Activated T-helper 1 cell treated with anti-CD3 and anti-CD28 coated beads, Interleukin-12 subunit alpha, Interleukin-12 subunit beta, Interleukin-2, Interleukin-4 antibody, amounts not matched to agents 30 ng/mL and 10 ng/mL and 1 ng/mL, durations not matched to agents 14 hours and 24 hours and 36 hours (primary cell): Measurements from ENCODE around the gene QRICH2. TPM values are rescaled to one million over a fixed set of nuclear protein-coding genes. Genes with fewer than 3 reads are reported as not detected.

ENCODE experiments used
- DNase-seq: peaks from one replicate; pipeline ENCODE4 v3.0.0; 2021; ENCODE audit warnings: low spot score
- H3K27ac Mint-ChIP-seq: one replicate; pipeline ENCODE4 v1.8.0; 2021; ENCODE audit warnings: mild to moderate bottlenecking, mixed read lengths
- H3K27me3 Mint-ChIP-seq: one replicate; pipeline ENCODE4 v1.8.0; 2022; ENCODE audit warnings: mild to moderate bottlenecking, moderate library complexity, mixed read lengths; ENCODE audit not compliant: insufficient read depth
- H3K36me3 Mint-ChIP-seq: one replicate; pipeline ENCODE4 v1.8.0; 2021; ENCODE audit warnings: low read depth, mixed read lengths
- H3K4me1 Mint-ChIP-seq: one replicate; pipeline ENCODE4 v1.8.0; 2021; ENCODE audit warnings: low read depth, mixed read lengths
- H3K4me3 Mint-ChIP-seq: one replicate; pipeline ENCODE4 v1.8.0; 2021; ENCODE audit warnings: mild to moderate bottlenecking, moderate library complexity, mixed read lengths
- H3K9me3 Mint-ChIP-seq: one replicate; pipeline ENCODE4 v1.8.0; 2021; ENCODE audit warnings: mixed read lengths
- intact Hi-C: fragments of 100-400 bp; cut with micrococcal nuclease; formaldehyde crosslinking; loops from one replicate; pipeline ENCODE4 v1.15.1; 2024
- total RNA-seq: library from RNA; stranded (reverse); gene quantifications from 2 replicates; pipeline ENCODE4 v1.2.3, GENCODE V29; 2022

Gene QRICH2
- total RNA-seq, 1 donor from 2014 or later = 3.3 TPM

DNA sequence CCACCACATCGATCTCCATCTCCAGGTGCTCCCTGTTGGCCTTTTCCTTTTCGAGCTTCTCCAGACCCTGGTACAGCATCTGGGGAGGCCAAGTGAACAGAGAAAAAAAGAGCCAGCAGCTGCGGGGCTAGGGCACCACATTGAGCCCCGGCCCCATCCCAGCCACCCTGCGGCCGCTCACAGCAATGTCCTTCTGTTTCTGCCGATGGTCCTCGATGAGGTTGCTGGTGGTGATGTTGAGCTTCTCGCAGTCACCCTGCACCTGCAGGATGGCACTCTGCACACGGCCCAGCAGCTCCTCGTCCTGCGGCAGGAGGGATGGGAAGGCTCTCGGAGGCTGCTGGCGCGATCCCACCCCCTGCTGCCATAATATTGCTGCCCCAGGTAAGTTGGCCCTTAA is 27.4 kb downstream of the QRICH2 start:
- no peaks in the 10 kb centered on the region for H3K4me1 Mint-ChIP-seq
- intact Hi-C loops = no loop called here
- H3K36me3 Mint-ChIP-seq = no peaks in the 10 kb centered on the region
- no peak overlapping the region for H3K27ac Mint-ChIP-seq
- no peaks in the 10 kb centered on the region for H3K27me3 Mint-ChIP-seq
- no peaks in the 10 kb centered on the region for H3K9me3 Mint-ChIP-seq
- no peak for DNase-seq
- no peak overlapping the region for H3K4me3 Mint-ChIP-seq

DNA sequence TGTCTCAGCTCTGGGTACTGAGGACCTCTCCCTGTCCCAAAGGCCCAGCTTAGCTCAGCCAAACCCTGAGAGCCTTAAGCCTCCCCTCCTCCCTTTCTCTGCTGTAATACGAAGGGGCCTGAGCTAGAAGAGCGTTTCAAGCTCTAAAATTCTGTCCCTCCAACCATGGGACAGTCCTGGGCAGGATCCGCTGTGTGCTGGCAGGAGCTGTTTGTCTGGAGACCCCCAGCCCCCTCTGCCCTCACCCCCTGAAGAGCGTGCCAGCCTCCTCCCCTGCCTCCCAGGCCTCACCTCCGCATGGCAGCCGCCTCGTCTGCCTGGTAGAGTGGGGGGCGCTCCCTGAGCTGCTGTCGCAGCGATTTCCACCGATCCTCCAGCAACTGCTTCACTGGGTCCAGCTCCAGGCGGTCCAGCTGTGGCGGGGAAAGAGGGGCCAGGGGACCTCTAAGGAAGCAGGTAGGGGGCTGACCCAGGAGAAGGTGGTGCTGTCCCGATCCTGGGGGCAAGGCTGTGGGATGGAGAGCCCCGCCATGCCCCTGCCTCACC is 28.3 kb downstream of the QRICH2 start:
- H3K9me3 Mint-ChIP-seq = no peaks in the 10 kb centered on the region
- no peaks in the 10 kb centered on the region for H3K4me1 Mint-ChIP-seq
- H3K36me3 Mint-ChIP-seq = no peaks in the 10 kb centered on the region
- intact Hi-C loops = loop anchor here (1.0 to 10.0 kb wide), 5 partner anchors 98 to 375 kb away; partner anchors contain the start of genes FOXJ1 and MRPL38
- no peak overlapping the region for H3K4me3 Mint-ChIP-seq
- no peak for DNase-seq
- H3K27me3 Mint-ChIP-seq = no peaks in the 10 kb centered on the region
- H3K27ac Mint-ChIP-seq = no peak overlapping the region

DNA sequence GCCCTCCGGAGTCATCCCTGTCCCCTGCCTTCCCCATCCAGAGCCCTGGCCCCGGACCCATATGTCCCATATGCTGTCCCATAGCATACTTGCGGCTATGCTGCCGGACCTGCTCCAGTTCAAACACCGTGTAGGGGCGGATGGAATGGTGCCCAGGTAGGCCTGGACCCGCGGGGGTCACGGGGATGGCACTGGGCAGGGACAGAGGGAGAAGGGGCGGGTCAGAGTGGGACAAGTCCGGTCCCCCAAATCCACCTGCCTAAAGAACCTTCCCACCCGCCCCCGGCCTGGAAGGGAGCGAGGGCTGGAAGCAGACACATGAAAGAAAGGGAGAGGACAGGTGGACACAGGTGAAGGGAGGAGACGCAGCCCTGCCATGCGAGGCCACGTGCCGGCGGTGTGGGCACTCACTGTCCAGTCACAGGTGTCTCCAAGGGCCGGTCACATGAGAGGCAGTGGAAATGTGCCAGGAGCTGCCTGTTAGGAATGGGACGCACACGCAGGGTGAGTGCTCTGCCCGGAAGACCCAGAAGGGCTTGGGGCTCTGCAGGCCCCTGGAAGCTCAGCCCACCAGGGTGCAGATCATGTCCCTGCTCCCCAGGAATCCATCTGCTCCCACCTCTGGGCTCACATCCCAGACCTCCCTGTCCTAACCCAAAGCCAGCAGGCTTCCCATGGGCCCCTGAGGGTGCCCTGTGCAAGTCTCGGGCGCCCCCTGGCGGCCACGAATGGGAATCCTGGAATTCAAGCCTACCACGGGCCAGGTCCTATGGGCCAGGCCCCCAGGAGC is 28.9 kb downstream of the QRICH2 start:
- H3K4me3 Mint-ChIP-seq = no peak overlapping the region
- H3K4me1 Mint-ChIP-seq = peaks cover under 1% of the 10 kb centered on the region
- H3K27me3 Mint-ChIP-seq = no peaks in the 10 kb centered on the region
- intact Hi-C loops = loop anchor here (1.0 to 10.0 kb wide), 5 partner anchors 97 to 374 kb away; partner anchors contain the start of genes FOXJ1 and MRPL38
- no peak overlapping the region for H3K27ac Mint-ChIP-seq
- DNase-seq = peak; percentile 76
- H3K36me3 Mint-ChIP-seq = no peaks in the 10 kb centered on the region
- H3K9me3 Mint-ChIP-seq = no peaks in the 10 kb centered on the region

DNA sequence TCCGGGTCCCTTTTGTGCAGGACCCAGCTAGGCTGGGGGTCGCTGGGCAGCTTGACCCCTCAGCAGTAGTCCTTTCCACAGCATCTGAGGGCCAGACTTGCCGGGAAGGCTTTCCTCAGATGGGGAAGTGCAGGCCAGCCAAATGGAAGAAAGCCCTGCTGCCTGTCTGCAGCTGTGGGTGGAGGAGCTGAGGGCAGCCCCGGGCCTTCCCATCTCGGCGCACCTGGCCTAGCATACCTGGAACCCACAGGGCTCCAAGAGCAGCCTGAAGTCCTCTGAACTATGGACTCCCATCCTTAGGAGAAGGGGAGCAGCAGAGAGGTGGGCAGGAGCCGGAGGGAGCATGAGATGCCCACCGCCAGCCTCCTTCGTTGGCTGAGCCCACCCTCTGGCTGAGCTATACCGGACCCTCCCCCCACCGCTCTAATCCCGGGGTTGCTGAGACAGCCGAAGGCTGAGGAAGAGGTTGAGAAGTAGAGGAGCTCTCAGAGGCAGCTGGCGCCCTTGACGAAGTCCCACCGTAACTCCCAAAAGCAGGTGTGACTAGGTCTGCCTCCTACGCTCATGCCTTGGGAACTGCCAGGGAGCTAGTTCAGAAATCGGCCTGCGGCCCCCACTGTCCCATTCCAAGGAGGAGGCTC is 29.7 kb downstream of the QRICH2 start:
- no peaks in the 10 kb centered on the region for H3K36me3 Mint-ChIP-seq
- no peak for DNase-seq
- H3K27me3 Mint-ChIP-seq = no peaks in the 10 kb centered on the region
- H3K9me3 Mint-ChIP-seq = no peaks in the 10 kb centered on the region
- peaks cover 8% of the 10 kb centered on the region for H3K4me1 Mint-ChIP-seq
- H3K4me3 Mint-ChIP-seq = no peak overlapping the region
- H3K27ac Mint-ChIP-seq = no peak overlapping the region
- intact Hi-C loops = loop anchor here (10.0 kb wide), 1 partner anchor 374 kb away; the partner anchor contains the start of gene MRPL38

DNA sequence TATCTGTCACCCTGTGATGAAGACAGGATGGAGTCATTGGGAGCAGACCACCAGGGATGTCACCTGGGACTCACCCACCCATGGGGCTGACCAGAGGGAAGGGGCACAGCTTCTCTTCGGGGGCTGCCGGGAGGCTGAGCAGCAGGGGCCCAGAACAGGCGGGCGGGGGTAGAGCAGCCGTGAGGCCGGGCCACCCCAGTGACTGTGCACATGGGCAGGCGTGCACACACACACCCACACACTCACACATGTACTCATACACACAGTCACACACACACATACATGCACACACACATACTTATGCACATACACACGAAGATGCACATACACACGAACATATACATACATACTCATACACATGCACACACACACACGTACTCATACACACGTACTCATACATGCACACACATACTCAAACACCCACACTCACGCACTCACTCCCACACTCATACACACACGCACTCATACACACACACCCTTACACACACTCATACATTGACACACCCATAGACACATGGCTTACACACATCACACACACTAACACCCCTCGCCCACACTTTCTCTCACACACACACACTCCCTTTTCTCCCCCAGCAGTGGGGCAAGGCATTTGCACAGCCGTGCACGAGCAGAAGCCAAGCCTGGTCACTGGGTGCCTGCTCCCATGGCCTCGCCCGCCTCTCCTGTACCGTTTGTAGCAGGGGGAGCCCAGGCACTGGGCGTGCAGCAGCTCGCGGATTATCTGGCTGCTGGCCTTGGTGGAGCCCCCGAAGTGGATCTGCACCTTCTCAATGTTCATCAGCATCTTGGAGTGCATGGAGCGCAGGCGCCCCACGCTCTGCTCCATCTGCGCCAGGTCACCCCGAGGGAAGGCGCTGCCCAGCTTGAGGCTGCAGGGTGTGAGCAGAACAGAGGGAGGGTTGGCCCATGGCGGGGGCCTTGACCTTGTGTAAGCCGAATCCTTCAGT is 30.5 kb downstream of the QRICH2 start:
- Mint-ChIP-seq H3K27ac (peak overlapping the region; percentile 8), H3K4me3 (no peak overlapping the region), H3K27me3 (no peaks in the 10 kb centered on the region), H3K36me3 (no peaks in the 10 kb centered on the region), H3K4me1 (peaks cover 14% of the 10 kb centered on the region), H3K9me3 (no peaks in the 10 kb centered on the region)
- DNase-seq = no peak
- intact Hi-C loops = loop anchor here (10.0 kb wide), 1 partner anchor 373 kb away; the partner anchor contains the start of gene MRPL38

DNA sequence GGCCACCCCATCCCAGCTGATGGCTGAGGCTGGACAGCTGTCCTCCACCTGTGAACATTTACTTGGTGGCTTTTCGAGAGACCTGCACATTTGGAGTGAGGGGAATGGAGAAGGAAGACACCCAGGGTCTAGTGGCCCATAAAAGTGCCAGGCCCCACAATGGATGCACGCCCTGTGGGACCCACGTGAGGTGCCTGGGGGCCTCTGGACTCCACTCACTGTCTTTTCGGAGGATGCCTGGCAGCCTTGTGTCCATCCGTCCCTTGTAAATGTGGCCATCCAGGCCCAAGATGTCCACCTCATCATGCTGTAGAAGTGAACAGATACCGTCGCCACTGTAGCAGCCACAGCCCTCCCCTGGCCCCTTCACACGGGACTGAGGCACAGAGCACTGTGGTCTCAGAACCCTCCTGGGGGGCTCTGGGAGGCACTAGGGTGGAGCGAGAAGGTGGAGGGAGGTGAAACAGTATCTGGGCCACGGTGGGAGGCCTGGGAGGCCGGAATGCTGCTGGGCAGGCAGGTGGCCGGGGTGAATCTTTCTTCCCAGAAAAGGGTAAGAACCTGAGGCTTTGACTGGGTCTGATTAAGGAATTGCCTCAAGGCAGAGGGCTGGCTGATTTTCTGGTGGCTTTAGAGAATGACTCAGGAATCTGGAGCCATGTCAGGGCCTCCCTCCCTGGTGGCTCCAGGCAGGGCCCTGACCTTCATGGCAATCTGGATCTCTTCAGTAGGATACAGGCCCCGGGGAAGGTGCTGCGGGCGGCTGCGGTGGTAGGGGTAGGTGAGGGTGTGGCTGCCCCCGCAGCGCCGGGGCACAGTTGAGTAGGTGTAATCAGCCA is 31.4 kb downstream of the QRICH2 start:
- intact Hi-C loops = loop anchor here (10.0 kb wide), 1 partner anchor 372 kb away; the partner anchor contains the start of gene MRPL38
- no peak for DNase-seq
- Mint-ChIP-seq H3K4me3 (no peak overlapping the region), H3K27me3 (no peaks in the 10 kb centered on the region), H3K27ac (no peak overlapping the region), H3K9me3 (no peaks in the 10 kb centered on the region), H3K36me3 (no peaks in the 10 kb centered on the region), H3K4me1 (peaks cover 14% of the 10 kb centered on the region)

DNA sequence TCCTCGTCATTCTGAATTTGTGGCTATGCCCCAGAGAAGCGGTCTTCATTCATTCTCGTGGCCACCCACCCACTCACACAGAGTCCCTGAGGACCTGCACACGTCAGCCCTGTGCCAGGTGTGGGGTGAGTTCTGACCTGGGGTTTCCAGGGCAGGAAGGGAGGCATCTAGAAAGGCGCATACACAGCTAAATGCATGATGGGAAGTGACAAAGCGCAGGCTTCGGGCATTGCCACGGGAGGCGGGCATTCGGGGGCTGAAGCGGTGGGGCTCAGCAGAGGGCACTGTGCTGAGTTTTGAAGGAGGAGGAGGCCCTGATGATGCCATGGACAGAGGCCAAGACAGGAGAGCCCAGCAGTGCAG is 32.0 kb downstream of the QRICH2 start:
- Mint-ChIP-seq H3K36me3 (peaks cover under 1% of the 10 kb centered on the region), H3K4me1 (peaks cover 19% of the 10 kb centered on the region), H3K27me3 (no peaks in the 10 kb centered on the region), H3K4me3 (no peak overlapping the region), H3K27ac (peak overlapping the region; percentile 55), H3K9me3 (no peaks in the 10 kb centered on the region)
- intact Hi-C loops = loop anchor here (10.0 kb wide), 1 partner anchor 371 kb away; the partner anchor contains the start of gene MRPL38
- DNase-seq = no peak

DNA sequence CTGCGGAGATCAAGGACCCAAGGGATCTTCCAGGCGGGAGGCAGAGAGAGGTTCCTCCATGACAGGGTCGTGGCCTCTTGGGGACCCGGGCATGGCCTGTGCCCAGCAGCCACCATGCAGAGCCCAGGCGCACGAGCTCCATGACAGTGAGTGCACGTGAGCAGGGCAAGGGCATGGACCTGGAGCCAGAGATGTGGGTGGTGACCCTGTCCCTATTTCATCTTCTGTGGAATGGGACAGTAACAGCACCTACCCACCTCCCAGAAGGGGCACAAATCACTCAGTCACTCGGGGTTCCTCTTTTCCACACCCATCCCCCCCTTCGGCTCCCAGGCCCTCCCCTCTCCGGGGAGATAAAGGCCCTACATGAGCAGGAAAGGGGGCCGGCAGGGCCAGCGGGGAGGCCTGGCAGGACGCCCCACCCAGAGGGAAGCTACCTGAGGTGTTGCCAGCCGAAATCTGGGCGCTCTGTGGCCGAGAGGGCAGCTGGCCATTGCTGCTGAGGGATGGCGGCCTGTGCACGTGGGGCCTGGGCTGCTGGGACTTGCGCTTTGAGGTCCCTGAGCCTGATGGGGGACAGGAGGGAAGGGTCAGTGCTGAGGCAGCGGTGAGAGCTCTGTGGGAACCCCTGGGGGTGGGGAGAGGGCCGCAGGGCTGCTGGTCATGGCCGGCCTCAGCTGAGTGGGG is 32.6 kb downstream of the QRICH2 start:
- intact Hi-C loops = loop anchor here (10.0 kb wide), 1 partner anchor 371 kb away; the partner anchor contains the start of gene MRPL38
- no peaks in the 10 kb centered on the region for H3K9me3 Mint-ChIP-seq
- H3K4me1 Mint-ChIP-seq = peaks cover 24% of the 10 kb centered on the region
- DNase-seq = no peak
- H3K36me3 Mint-ChIP-seq = peaks cover 5% of the 10 kb centered on the region
- H3K27ac Mint-ChIP-seq = peak overlapping the region; percentile 55
- no peak overlapping the region for H3K4me3 Mint-ChIP-seq
- no peaks in the 10 kb centered on the region for H3K27me3 Mint-ChIP-seq

DNA sequence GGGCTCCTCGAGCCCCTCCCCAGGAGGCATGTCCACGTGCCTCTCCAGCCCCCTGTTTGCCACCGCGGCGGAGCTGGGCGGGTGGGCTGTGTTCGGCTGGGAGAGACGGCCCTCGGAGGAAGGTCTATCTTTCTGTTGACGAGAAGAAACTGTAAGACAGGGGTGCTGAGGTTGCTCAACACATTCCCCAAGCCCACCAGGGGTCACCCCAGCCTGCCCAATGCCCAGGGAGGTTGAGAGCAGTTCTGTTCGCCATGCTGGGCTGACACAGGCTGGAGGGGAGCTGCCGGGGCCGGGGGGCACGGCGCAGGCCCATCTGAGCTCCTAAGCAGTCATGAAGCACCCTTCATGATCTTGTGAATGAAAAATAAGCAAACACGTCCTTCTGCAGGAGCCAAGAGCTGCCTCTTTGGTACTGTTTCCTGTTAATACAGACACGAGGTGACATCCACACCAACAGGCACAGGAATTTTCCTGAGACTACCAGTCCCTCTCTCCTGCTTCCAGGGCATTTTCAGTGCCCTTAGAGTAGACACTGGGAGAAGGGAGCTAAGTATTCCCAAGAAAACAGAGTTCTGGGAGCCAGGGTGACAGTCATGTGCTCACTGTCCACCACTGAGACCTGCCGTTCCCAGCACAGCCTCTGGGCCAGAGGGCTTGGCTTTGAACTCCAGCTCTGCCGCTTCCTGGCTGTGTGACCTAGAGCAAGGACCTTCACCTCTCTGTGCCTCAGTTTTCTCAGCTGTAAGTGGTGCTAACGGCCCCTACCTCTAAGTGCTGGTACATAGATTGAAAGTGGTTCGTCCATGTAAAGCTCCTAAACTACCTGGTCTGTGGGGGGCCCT is 33.7 kb downstream of the QRICH2 start:
- Mint-ChIP-seq H3K4me3 (no peak overlapping the region), H3K36me3 (peaks cover 12% of the 10 kb centered on the region), H3K9me3 (no peaks in the 10 kb centered on the region), H3K27ac (peak overlapping the region; percentile 18), H3K4me1 (peaks cover 31% of the 10 kb centered on the region), H3K27me3 (no peaks in the 10 kb centered on the region)
- no peak for DNase-seq
- intact Hi-C loops = loop anchor here (10.0 kb wide), 1 partner anchor 370 kb away; the partner anchor contains the start of gene MRPL38

DNA sequence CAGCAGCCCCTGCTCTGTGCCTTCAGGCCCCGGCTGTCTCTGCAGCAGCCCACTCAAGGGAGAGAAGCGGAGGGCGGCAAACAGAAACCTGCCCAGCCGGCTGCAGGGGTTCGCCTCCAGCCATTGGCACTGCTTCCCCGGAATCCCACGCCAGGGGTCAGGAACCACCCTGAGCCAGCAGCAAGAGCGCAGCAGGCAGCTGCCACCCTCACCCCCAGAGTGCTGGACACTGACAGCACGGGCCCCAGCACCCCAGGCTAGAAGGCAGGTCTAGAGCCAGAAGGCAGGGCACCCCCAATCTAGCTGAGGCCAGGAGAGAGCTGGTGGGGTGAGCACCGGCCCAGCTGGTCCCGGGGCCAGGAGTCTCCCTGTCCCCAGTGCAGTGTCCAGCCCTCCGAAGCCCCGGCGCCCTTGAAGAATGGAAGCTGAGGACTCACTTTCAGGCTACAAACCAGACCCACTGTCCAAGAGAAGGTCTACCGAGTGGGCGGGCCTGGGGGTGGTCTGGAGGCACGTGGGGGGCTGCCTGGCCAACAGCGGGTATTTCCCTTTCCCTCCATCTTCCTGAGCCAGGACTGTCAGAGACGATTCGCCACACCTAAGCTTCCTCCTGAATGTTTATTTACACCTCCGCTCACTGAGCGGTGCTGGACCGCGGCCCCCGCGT is 34.5 kb downstream of the QRICH2 start:
- peaks cover 37% of the 10 kb centered on the region for H3K4me1 Mint-ChIP-seq
- no peak overlapping the region for H3K4me3 Mint-ChIP-seq
- H3K36me3 Mint-ChIP-seq = peaks cover 17% of the 10 kb centered on the region
- H3K27ac Mint-ChIP-seq = peak overlapping the region; percentile 94
- intact Hi-C loops = loop anchor here (1.0 to 10.0 kb wide), 3 partner anchors 33 to 369 kb away; partner anchors contain the start of genes MRPL38 and RNF157
- no peaks in the 10 kb centered on the region for H3K9me3 Mint-ChIP-seq
- no peak for DNase-seq
- H3K27me3 Mint-ChIP-seq = no peaks in the 10 kb centered on the region
